Glomerular endothelial cell (primary cell): ENCODE results near the gene TPO. TPM values are rescaled to one million over a fixed set of nuclear protein-coding genes. Genes with fewer than 3 reads are reported as not detected.
"Not testable (repeated sequence)": the region's sequence is repeated elsewhere in the genome, so short reads cannot be mapped to it uniquely, and the experiment has no call there.

ENCODE experiments used
- DNase-seq: peaks from one replicate; pipeline ENCODE4 v3.0.0-alpha.2; 2011; ENCODE audit warnings: low read depth, low spot score; ENCODE audit errors: extremely low read depth
- total RNA-seq: library from RNA; depleted of rRNA; stranded (reverse); fragments of >200 nt; gene quantifications from 2 replicates; pipeline ENCODE4 v1.2.3, GENCODE V29; 2015

The TPO gene
- total RNA-seq, 1 donor from 2014 or later: not detected

- DNase-seq: no peak
Measured at GRCh38 chr2:1403565-1403964, 9.7 kb upstream of the TPO start.

DNA sequence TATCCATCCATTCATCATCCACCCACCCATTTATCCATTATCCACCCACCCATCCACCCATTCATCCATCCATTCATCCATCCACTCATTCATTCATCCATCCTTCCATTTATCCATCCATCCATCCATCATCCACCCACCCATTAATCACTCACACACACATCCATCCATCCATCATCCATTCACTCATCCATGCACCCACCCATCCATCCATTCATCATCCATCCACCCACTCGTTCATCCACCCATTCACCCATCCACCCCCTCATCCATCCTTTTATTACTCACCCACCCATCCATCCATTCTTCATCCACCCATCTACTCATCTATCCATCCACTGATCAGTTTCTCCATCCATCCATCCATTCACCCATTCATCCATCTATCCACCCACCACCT, 8.1 kb upstream of the TPO start:
- no peak for DNase-seq

GRCh38 chr2:1405967-1406366, 7.3 kb upstream of the TPO start:
- DNase-seq: no peak

GRCh38 chr2:1406434-1406833, 6.8 kb upstream of the TPO start:
- no peak for DNase-seq

- no peak for DNase-seq
Measured at GRCh38 chr2:1407950-1408675, 5.2 kb upstream of the TPO start.

- DNase-seq: no peak
Measured at GRCh38 chr2:1414121-1414520, 858 bp downstream of the TPO start.

- DNase-seq: not testable (repeated sequence)
Measured at GRCh38 chr2:1414901-1415300, 1.6 kb downstream of the TPO start.

- DNase-seq: no peak
Measured at GRCh38 chr2:1415501-1415900, 2.2 kb downstream of the TPO start.

DNA sequence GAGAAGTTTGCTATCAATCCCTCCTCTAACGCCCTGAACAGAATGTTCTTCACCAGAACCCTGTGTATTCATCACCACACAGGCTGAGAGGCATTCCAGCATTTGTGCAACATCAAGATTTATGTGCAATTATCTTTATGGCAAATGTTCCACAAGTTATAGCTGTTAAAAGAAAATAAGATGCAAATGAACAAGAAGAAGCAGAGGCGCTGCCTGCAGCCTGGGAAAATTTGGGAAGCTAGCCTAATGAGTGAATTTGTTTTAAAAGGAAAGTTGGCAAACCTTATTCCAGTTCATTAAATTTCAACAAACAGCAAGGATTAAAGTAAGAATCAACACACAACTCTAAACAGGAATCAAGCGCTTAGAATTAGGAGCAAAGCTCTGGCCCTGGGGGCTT, 5.3 kb downstream of the TPO start:
- no peak for DNase-seq

DNA sequence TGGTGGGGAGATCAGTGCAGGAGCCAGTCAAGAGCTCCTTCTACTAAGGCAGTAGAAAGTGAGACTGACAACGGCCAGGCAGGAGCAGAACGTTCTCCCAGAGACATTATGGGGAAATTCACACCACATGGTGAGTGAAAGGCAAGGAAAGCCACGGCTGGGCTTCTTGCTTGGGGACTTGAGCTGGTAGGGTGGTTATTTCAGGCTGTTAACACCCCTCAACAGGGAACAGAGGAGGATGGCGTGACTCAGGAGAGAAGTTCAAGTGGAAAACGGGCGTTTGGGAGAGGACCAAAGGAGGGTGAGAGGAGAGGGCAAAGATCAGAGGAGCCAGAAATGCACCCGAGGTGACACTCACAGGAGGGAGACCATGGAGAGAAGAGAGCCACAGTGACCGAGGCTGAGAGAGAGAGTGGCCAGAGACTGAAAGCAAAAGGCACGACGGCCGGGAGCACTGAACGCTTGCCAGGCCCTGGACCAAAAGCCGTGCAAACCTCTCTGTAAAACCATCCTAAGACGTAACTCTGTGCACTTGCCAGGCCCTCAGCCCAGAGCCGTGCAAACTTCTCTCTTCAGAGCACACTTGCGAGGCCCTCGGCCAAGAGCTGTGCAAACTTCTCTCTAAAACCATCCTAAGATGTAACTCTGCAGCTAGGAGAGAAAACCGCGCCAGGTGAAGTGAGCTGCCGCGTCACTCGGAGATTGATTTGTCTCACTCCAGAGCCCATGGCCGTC, 7.7 kb downstream of the TPO start:
- no peak for DNase-seq

GRCh38 chr2:1421731-1422130, 8.5 kb downstream of the TPO start:
- no peak for DNase-seq

- no peak for DNase-seq
Measured at GRCh38 chr2:1422131-1422530, 8.9 kb downstream of the TPO start.

DNA sequence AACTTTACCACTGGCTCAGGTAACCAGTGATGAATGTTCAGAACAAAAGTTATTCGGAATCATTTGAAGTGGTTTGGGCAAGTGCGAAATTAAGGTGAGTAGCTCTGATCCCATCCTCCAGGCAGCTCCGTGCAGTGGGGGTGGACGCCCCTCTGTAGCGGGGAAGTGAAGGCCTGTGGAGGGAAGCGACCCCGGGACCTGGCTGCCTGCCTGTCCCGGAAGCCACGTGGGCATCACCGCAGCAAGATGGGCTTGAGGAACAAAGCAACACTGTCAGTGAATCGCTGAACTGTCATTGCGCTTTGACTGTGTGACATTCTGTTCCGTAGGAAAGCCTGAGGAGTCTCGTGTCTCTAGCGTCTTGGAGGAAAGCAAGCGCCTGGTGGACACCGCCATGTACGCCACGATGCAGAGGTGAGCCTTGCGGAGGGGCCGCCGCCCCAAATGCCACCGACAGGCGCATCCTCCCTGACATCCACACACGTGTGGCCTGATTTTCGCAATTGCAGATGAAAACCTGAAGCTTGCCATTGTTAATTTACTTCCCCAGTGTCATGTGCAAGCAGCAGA, 9.5 kb downstream of the TPO start:
- no peak for DNase-seq

- no peak for DNase-seq
Measured at GRCh38 chr2:1427086-1427485, 13.8 kb downstream of the TPO start.

- no peak for DNase-seq
Measured at GRCh38 chr2:1429895-1430294, 16.6 kb downstream of the TPO start.

- no peak for DNase-seq
Measured at GRCh38 chr2:1430491-1430890, 17.2 kb downstream of the TPO start.

DNA sequence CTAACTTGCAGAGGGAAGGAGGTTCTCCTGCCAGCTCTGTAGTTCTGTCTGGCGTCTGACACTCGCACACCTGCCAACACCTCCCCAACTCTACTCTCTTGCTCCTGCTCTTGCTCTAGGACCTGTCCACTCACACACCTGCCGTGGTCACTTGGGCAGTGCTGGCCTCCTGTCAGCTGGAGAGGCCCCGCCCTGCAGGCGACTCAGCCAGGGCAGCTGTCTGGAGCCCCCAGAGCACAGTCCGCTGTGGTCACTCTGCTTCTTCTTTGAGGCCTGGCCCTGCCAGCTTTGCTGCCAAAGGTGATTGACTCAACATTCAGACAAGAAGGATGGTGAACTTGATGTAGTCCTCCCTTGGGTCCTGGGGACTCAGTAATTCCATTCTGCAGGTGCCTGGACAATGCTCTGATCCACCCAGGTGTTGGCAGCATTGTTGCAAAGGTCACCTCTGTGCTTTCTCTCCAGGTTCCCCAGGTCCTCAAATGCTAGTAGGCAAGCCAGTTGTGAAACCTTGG, 18.7 kb downstream of the TPO start:
- no peak for DNase-seq

DNA sequence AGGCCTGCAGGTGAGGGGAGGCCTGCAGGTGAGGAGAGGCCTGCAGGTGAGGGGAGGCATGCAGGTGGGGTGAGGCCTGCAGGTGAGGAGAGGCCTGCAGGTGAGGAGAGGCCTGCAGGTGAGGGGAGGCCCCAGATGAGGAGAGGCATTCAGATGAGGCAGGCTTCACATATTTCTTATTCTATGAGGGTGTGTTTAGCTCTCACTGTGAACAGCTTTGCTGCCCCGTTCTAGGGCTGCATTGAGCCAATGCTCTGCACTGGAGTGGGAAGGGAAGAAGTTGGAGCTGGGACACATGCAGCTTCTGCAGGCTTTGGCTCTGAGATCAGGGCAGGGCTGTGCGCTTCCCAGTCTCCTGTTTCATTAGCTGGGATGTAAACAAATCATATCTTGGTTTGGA, 19.5 kb downstream of the TPO start:
- no peak for DNase-seq

- DNase-seq: no peak
Measured at GRCh38 chr2:1436369-1436768, 23.1 kb downstream of the TPO start.

- DNase-seq: no peak
Measured at GRCh38 chr2:1437101-1437500, 23.8 kb downstream of the TPO start.

GRCh38 chr2:1437537-1437936, 24.3 kb downstream of the TPO start:
- DNase-seq: no peak

DNA sequence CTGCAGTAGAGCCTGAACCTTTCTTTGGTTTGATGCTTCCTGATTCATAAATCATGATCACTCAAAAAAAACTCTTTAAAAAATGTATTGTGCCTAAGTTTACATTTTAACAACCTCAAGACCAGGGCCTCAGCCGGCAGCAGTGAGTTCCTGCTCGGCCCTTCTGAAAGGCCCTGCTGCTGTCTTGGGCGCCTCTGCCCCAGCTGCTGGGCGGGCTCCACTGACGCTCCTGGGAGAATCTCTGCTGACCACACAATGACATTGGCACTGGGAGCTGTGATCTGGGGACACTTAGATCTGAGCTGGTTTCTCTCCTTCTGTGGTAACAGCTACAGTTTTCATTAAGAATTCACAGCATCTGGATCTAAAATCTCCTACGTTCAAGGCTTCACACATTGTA, 25.7 kb downstream of the TPO start:
- DNase-seq: no peak
